GM18505 (cell line): Measurements from ENCODE around the gene KCNE2.

Experiments
- ATAC-seq: cut with Tn5 transposase; IDR thresholded peaks from one replicate; pipeline ENCODE4 v1.9.1; 2021; ENCODE audit not compliant: unreplicated experiment
- POLR2A ChIP-seq: IDR thresholded peaks from 4 replicates; pipeline ENCODE4 v1.6.1; 2011; ENCODE audit warnings: borderline replicate concordance; ENCODE audit not compliant: insufficient read depth, insufficient read length; ENCODE audit errors: extremely low read depth

Gene KCNE2

DNA sequence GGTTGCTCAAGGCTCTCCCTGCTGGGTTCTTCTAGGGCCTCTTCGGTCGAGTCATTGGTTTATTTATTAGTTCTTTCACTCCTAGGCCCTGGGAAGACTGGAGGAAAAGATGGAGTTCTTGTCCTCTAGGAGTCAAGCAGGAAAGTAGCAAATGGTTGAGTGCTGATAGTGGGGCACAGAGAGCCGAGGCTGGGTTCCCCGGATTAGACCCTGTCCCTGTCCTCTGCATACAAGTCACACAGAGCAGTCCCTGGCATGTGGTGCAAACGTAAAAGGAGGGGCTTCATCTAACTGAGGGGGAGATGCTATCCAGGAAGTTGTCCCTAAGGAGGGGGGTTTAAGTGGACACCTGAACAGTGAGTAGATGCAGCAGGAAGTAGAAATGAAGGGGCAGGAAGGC is 19.2 kb upstream of the KCNE2 start:
- ATAC-seq, result no peak
- no peak for TF ChIP-seq POLR2A

DNA sequence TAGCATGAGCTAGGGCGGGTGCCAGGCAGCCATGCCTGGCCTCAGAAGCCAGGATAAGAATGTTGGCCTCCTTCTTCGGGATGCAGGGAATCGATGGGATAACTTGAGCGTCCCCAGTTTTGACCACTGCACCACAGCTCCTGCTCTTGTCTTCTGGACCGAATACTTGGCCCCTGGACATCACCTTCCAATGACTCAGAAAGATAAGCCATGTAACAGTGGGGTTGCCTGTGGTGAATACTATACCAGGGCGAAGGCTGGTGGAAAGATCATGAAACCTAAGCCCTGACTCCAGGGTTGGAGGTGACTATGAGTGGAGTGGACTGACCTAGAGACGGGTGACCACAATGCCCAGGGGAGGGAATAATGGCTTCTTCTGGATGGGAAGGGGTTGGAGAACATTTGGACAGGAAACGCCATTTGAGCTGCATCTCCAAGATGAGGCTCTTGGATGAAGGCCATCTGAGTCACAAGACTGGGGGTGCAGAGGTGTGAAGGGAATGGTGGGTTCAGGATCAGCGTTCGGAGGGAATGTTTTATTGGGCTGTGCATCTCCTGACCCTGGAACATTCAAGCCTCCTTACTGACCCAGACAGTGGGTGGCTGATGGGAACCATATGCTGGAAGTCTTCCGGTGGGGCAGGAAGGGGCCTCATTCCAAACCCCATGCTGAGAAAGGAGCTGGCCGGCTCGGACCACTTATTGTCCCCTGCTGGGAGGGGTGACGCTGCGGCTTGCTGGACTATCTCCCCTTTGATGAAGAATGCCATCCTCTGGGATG is 18.5 kb upstream of the KCNE2 start:
- ATAC-seq, result no peak
- TF ChIP-seq POLR2A, result no peak

DNA sequence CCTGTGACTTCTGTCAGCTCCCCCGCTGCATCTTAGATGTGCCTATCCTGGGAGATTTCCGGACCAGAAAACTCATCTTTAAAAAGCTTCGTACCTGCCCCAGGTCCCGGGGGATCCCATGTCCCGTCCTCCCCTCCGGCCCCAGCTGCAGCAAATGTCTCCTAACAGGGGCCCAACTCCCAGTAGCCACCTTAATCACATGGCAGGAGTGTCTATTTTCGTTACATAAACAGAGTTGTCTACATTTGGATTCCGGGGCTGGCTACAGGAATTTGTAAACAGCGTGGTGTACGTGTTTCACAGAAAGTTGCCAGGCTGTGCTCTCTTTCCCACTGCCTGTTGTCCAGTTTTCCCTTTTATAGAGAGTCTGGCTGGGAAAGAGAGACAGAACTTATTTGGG is 17.9 kb upstream of the KCNE2 start:
- TF ChIP-seq POLR2A, result no peak
- no peak for ATAC-seq

DNA sequence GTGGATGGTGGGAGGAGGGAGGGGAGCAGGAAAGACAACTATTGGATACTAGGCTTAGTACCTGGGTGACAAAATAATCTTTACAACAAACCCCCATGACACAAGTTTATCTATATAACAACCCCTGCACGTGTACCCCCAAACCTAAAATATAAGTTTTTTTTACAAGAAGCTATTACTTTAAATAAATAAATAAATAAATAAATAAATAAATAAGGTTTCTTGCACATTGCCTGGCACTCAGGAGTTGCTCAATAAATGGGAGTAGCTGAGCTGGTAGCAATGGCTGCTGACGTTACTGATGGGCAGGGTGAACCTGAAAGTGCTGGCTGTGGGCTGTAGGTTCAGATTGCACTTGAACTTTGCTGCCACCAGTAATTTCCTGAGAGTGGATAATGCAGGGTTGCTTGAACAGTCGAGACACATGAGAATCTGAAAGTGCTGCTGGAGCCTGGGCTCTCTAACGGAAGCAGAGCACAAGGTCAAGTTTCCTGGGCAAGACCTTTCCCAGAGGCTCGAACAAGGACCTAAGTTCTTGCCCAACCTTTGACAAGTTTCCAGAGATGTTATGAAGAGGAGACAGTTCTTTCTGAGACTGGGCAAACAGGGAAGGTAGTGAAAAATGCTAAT is 14.8 kb upstream of the KCNE2 start:
- no peak for ATAC-seq
- TF ChIP-seq POLR2A, result no peak

GRCh38 chr21:34351786-34352241 is 12.0 kb upstream of the KCNE2 start:
- no peak for TF ChIP-seq POLR2A
- ATAC-seq, result no peak

GRCh38 chr21:34352556-34352955 is 11.2 kb upstream of the KCNE2 start:
- no peak for TF ChIP-seq POLR2A
- ATAC-seq, result no peak

DNA sequence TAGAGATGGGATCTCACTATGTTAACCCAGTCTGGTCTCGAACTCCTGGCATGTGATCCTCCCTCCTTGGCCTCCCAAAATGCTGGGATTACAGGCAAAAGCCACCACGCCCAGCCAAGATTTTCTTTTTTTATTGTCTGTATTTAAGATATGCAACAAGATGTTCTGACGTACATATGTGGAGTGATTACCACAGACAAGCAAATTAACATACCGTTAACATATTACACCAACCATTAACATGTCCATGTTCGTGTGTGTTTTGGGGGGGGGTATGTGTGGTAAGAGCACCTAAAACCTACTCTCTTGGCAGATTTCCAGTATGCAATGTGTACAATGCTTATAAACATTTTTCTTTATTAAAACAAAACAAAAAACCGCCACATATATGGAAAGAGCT is 10.6 kb upstream of the KCNE2 start:
- TF ChIP-seq POLR2A, result no peak
- no peak for ATAC-seq

DNA sequence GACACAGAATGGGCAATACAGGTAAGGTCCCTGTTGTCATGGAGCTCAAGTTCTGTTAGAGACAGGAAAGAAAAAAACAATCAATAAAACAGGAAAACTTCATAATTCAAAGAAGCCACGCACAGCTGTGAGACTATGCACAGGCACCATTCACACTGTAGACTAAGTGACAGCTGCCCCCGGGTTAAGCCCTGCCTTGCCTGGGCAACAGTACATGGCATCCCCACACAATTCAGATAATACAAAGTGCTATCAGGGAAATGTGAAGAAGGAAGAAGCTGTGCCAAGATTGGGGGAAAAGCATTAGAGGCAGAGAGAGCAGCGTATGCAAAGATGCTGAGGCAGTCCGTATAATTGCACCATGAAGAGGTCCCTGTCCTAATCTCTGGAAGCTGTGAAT is 9.0 kb upstream of the KCNE2 start:
- no peak for ATAC-seq
- TF ChIP-seq POLR2A, result no peak

DNA sequence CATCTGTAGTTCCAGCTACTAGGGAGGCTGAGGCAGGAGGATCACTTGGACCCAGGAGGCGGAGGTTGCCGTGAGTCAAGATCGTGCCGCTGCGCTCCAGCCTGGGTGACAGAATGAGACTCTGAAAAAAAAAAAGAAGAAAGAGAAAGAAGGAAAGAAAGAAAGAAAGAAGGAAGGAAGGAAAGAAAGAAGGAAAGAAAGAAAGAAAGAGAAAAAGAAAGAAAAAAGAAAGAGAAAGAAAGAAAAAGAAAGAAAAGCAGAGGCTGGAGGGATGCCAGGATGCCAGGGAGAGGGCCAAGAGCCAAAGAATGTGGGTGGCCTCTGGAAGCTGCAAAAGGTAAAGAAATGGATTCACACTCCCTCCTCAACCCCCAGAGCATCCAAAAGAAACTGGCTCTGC is 8.2 kb upstream of the KCNE2 start:
- TF ChIP-seq POLR2A, result no peak
- ATAC-seq, result no peak

GRCh38 chr21:34357889-34358288 is 5.9 kb upstream of the KCNE2 start:
- ATAC-seq, result no peak

GRCh38 chr21:34358866-34359265 is 4.9 kb upstream of the KCNE2 start:
- TF ChIP-seq POLR2A, result no peak
- ATAC-seq, result no peak

More at GRCh38 chr21:34357889-34358288, 5.9 kb upstream of the KCNE2 start:
- no peak for TF ChIP-seq POLR2A

DNA sequence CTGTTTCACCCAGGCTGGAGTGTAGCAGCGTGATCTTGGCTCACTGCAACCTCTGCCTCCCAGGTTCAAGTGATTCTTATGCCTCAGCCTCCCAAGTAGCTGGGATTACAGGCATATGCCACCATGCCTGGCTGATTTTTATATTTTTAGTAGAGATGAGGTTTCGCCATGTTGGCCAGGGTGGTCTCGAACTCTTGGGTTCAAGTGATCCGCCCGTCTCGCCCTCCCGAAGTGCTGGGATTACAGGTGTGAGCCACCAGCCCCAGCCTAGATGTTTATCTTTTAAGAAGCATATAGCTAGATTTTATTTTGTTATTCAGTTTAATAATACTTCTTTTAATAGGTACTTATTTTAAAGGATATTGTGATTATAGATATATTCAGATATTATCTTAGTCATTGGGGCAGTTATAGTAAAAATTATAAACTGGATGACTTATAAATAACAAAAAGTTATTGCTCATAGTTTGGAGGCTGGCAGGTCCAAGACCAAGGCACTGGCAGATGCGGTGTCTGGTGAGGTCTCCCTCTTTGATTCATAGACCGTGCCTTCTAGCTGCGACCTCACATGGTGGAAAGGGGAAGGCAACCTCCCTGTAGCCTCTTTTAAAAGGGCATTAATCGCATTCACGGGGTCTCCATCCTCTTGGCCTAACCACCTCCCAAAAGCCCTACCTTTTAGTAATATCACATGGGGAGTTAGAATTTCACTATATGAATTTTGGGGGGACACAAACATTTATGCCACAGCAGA is 3.1 kb upstream of the KCNE2 start:
- no peak for TF ChIP-seq POLR2A
- no peak for ATAC-seq

DNA sequence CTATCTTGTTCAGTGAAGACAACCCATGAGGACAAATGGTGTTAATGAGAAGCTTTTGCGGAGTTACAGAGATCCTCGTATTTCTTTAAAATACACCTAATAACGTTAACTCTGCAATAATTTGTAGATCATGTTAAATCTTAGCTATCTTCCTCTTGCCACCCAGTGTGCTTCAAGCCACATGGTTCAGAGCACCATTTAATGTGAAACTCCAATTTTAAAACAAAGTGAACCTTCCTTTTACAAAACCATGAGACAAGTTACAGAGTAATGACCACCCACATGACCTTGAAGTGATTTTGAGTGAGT is 1.7 kb upstream of the KCNE2 start:
- TF ChIP-seq POLR2A, result no peak
- ATAC-seq, result no peak

GRCh38 chr21:34362670-34363069 is 1.1 kb upstream of the KCNE2 start:
- ATAC-seq, result no peak
- no peak for TF ChIP-seq POLR2A
